H1 (cell line): ENCODE results near the gene MBP. TPM values are rescaled to one million over a fixed set of nuclear protein-coding genes. Genes with fewer than 3 reads are reported as not detected.

Experiments
- CHD2 ChIP-seq: IDR thresholded peaks from 2 replicates; pipeline ENCODE4 v1.6.1; 2012; ENCODE audit warnings: low read length, improper control_type of control experiment
- CHD7 ChIP-seq: fragments of 300-600 bp; sonication (generic); IDR thresholded peaks from 2 replicates; pipeline ENCODE4 v1.7.1; 2012; ENCODE audit warnings: low read length, moderate library complexity, mild to moderate bottlenecking, inconsistent platforms; ENCODE audit not compliant: insufficient replicate concordance
- CTCF ChIP-seq, 3 experiments: IDR thresholded peaks; 1 replicate in 2 of 3; 2 replicates in 1 of 3; pipeline versions ENCODE4 v1.5.1 to v1.6.1; 2011; ENCODE audit warnings: low read length in 3 of 3, mild to moderate bottlenecking in 3 of 3, inconsistent platforms in 2 of 3, low read depth in 1 of 3, moderate library complexity in 1 of 3; ENCODE audit not compliant: insufficient read depth in 1 of 3; ENCODE audit errors: control extremely low read depth in 1 of 3
- EP300 ChIP-seq, 2 experiments: IDR thresholded peaks; 1 replicate in 1 of 2; 2 replicates in 1 of 2; pipeline ENCODE4 v1.6.1; 2011 to 2012; ENCODE audit warnings: low read depth in 2 of 2, low read length in 2 of 2, mild to moderate bottlenecking in 2 of 2, borderline replicate concordance in 1 of 2, inconsistent platforms in 1 of 2, moderate library complexity in 1 of 2
- POLR2A ChIP-seq, 2 experiments: IDR thresholded peaks; 1 replicate in 1 of 2; 2 replicates in 1 of 2; pipeline ENCODE4 v1.6.1; 2011; ENCODE audit warnings: low read depth in 2 of 2, low read length in 2 of 2, mild to moderate bottlenecking in 2 of 2; ENCODE audit errors: control extremely low read depth in 1 of 2
- SUZ12 ChIP-seq: fragments of 200-600 bp; sonication (generic); IDR thresholded peaks from 2 replicates; pipeline ENCODE4 v1.6.1; 2012; ENCODE audit warnings: mild to moderate bottlenecking, inconsistent platforms, low read length, moderate library complexity, mixed read lengths
- TCF12 ChIP-seq: IDR thresholded peaks from 2 replicates; pipeline ENCODE4 v1.6.1; 2011; ENCODE audit warnings: low read depth, mild to moderate bottlenecking, low read length
- polyA plus RNA-seq, 7 experiments: library from polyadenylated mRNA; depleted of rRNA in 3 of 7; stranded (reverse) in 5 of 7; unstranded in 2 of 7; fragments of >200 nt in 5 of 7; fragments of 200-250 nt in 2 of 7; gene quantifications; 1 replicate in 5 of 7; 2 replicates in 1 of 7; 4 replicates in 1 of 7; pipeline versions ENCODE4 v1.2.1 to v1.2.3, GENCODE V29; 2011 to 2013; ENCODE audit warnings: missing spikeins in 2 of 7, mixed read lengths in 2 of 7
- total RNA-seq: library from RNA; stranded (reverse); fragmentation: NEBNext Ultra II Directional; extraction: Animal tissue kit (Norgen Biotek cat#: 25700); gene quantifications from 2 replicates; pipeline ENCODE4 v1.2.1, GENCODE V29; 2021

MBP gene
- total and polyA plus RNA-seq, 2 of the 8 experiments (the other 6 are each of a cell fraction or from before 2014, with no cell fraction given): 7.7 to 19.2 TPM

DNA sequence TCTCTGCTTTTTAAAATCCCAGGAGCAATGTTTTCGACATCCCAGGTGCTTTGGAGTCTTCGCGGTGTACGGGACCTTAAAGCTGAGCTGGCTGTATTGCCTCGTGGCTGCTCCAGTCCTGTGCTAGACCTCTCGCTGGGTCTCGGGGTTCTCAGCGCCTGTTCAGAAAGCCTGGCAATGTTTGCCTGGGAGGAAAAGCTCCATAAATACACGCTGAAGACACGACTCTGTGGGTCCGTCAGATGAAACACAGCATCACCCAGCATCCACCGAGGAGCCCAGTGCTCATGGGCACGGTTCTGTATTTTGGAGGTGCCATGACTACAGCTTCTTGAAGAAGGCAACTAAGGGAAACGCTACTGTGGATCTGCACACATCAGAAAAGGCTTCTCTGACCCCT, 21.6 kb downstream of the MBP start (continued):
- TF ChIP-seq CHD7: no peak
- TF ChIP-seq CHD2: no peak
- TF ChIP-seq EP300 (IDR thresholded peaks at IDR 0.05; ENCODE audit: borderline replicate concordance in 1 of 2, low read depth in 2 of 2, low read length in 2 of 2): no peak
- no peak for TF ChIP-seq POLR2A (IDR thresholded peaks at IDR 0.05; ENCODE audit: control extremely low read depth in 1 of 2, low read depth in 2 of 2, low read length in 2 of 2)
- TF ChIP-seq TCF12: no peak
- no peak for TF ChIP-seq SUZ12
- TF ChIP-seq CTCF (IDR thresholded peaks at IDR 0.05; ENCODE audit: control extremely low read depth in 1 of 3, insufficient read depth in 1 of 3, low read depth in 1 of 3, low read length in 3 of 3): no peak
